GM12872 (cell line): ENCODE data around the gene MKS1.

ENCODE experiments used
- CTCF ChIP-seq: IDR thresholded peaks from 3 replicates; pipeline ENCODE4 v1.5.1; 2011; ENCODE audit warnings: low read depth, mild to moderate bottlenecking, low read length, moderate library complexity; ENCODE audit not compliant: insufficient read depth

MKS1 gene

GRCh38 chr17:58210922-58211321, 8.1 kb downstream of the MKS1 start:
- TF ChIP-seq CTCF = peak; percentile 54

GRCh38 chr17:58208344-58208743, 10.7 kb downstream of the MKS1 start:
- no peak for TF ChIP-seq CTCF

- TF ChIP-seq CTCF = no peak
These were observed 11.6 kb downstream of the MKS1 start for GRCh38 chr17:58207451-58207850.

- TF ChIP-seq CTCF = no peak
These were observed 13.1 kb downstream of the MKS1 start for GRCh38 chr17:58205936-58206335.

- no peak for TF ChIP-seq CTCF
These were observed 14.3 kb downstream of the MKS1 start for GRCh38 chr17:58204796-58205195.

GRCh38 chr17:58202859-58203258, 16.2 kb downstream of the MKS1 start:
- no peak for TF ChIP-seq CTCF

- peak; percentile 81 for TF ChIP-seq CTCF
These were observed 18.9 kb downstream of the MKS1 start for GRCh38 chr17:58200024-58200633.

GRCh38 chr17:58196610-58197009, 22.4 kb downstream of the MKS1 start:
- TF ChIP-seq CTCF = no peak
